Right lobe of liver (tissue), 6 donors: ENCODE results near the gene TTC6. TPM values are rescaled to one million over a fixed set of nuclear protein-coding genes. Genes with fewer than 3 reads are reported as not detected.

Experiments
- ATAC-seq, 4 donors: fragments of 200-7000 bp; cut with Tn5 transposase; one replicate each; pipeline ENCODE4 v1.9.1; 2020; ENCODE audit warnings: mild to moderate bottlenecking in 4 of 4, moderate library complexity in 4 of 4
- DNase-seq, 3 donors: peaks; one replicate each; pipeline ENCODE4 v3.0.0-alpha.2; 2020
- H3K27ac ChIP-seq, 3 donors: fragments of 200-600 bp; one replicate each; pipeline ENCODE4 v1.8.0; 2022
- H3K27me3 ChIP-seq, 2 donors: fragments of 200-600 bp; one replicate each; pipeline ENCODE4 v1.8.0; 2022
- H3K36me3 ChIP-seq, 4 donors: fragments of 200-600 bp; sonication (generic) in 1 of 4; one replicate each; pipeline versions ENCODE4 v1.5.1 to v1.8.0; 2017 to 2022; ENCODE audit warnings: control low read depth in 1 of 4
- H3K4me1 ChIP-seq, 4 donors: fragments of 200-600 bp; sonication (generic) in 1 of 4; one replicate each; pipeline versions ENCODE4 v1.5.1 to v1.8.0; 2017 to 2022; ENCODE audit warnings: control low read depth in 1 of 4
- H3K4me3 ChIP-seq, 3 donors: fragments of 200-600 bp; one replicate each; pipeline ENCODE4 v1.8.0; 2022
- H3K9me3 ChIP-seq, 4 donors: fragments of 200-600 bp; sonication (generic) in 1 of 4; one replicate each; pipeline versions ENCODE4 v1.5.1 to v1.8.0; 2017 to 2022; ENCODE audit warnings: control low read depth in 1 of 4
- POLR2A ChIP-seq: fragments of 450-650 bp; IDR thresholded peaks from one replicate; pipeline ENCODE4 v1.6.1; 2017; ENCODE audit warnings: antibody characterized with exemption, mild to moderate bottlenecking
- WGBS: methylation state at CpG from one replicate; pipeline ENCODE4 v1.1.6; 2018; ENCODE audit warnings: low coverage, low lambda C conversion rate; ENCODE audit not compliant: insufficient coverage; ENCODE audit errors: missing lambda C conversion rate; 5-methylcytosine and 5-hydroxymethylcytosine counted together
- intact Hi-C, 2 donors: fragments of 100-400 bp; cut with DNase I; formaldehyde crosslinking; loops; one replicate each; pipeline versions ENCODE4 v1.11.2 to v1.14.1; 2022
- total RNA-seq, 6 experiments: library from RNA; depleted of rRNA in 2 of 6; stranded (reverse); fragments of >200 nt in 2 of 6; fragmentation: NEBNext Ultra II Directional in 3 of 6; extraction: Animal tissue kit (Norgen Biotek cat#: 25700) in 3 of 6; gene quantifications; one replicate each; pipeline versions ENCODE4 v1.1.0 to v1.2.4, GENCODE V29; 2016 to 2023
- TF ChIP-seq, protein P1 (sequence below), 4 donors: fragments of 200-600 bp in 3 of 4; fragments of 450-650 bp in 1 of 4; IDR thresholded peaks; one replicate each; pipeline versions ENCODE4 v1.5.1 to v1.8.0; 2016 to 2022; ENCODE audit warnings: antibody characterized with exemption in 4 of 4, mild to moderate bottlenecking in 2 of 4
- donor health status: DM: no; HTN: yes; CAD: no.
- donor health status: DM: no; HTN: no; CAD: no.
- donor health status: DM: no; HTN: no; CAD: no.
- donor health status: DM: no; HTN: yes; CAD: no.
- donor health status: DM: no; HTN: yes; CAD: no.

The TTC6 gene
- total RNA-seq, 6 experiments from 2014 or later, result 3.7 to 10.4 (median 4.6) TPM

DNA sequence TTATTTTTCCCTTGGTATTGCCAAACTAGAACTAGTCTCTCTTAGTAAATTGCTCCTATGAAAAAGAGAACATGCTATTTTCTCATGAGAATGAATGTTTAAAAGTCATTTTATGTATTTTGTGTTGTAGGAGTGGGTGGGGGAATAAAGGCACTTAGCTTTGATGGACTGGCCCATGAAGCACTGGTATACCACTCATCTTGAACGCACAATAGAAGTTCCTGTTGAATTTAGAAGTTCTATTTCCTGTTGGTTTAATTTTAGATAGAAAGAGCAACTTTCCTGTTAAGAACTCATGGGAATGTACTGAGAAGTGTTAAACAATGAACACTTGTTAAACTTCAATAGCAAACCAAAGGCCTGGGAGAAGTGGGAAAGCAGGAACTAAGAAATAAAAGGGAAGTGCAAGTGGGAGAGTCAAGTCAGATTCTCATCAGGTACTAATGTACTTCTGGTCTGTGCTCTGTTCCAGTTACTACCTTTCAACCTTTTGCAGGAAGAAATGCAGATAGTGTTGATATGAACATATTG is 23.1 kb downstream of the TTC6 start:
- H3K36me3 ChIP-seq, result no peaks in the 10 kb centered on the region
- H3K27me3 ChIP-seq, result no peaks in the 10 kb centered on the region
- H3K27ac ChIP-seq, result no peak overlapping the region
- 30% methylated on average over 1 of the region's 1 CpG for WGBS
- no peak for ATAC-seq
- H3K4me3 ChIP-seq, result no peak overlapping the region
- intact Hi-C loops, result no loop called here
- H3K9me3 ChIP-seq, result peaks cover 0 to 8% (median 0%) of the 10 kb centered on the region in 4 donors
- peaks cover 0 to 3% (median 0%) of the 10 kb centered on the region in 4 donors for H3K4me1 ChIP-seq
- TF ChIP-seq, protein P1, sequence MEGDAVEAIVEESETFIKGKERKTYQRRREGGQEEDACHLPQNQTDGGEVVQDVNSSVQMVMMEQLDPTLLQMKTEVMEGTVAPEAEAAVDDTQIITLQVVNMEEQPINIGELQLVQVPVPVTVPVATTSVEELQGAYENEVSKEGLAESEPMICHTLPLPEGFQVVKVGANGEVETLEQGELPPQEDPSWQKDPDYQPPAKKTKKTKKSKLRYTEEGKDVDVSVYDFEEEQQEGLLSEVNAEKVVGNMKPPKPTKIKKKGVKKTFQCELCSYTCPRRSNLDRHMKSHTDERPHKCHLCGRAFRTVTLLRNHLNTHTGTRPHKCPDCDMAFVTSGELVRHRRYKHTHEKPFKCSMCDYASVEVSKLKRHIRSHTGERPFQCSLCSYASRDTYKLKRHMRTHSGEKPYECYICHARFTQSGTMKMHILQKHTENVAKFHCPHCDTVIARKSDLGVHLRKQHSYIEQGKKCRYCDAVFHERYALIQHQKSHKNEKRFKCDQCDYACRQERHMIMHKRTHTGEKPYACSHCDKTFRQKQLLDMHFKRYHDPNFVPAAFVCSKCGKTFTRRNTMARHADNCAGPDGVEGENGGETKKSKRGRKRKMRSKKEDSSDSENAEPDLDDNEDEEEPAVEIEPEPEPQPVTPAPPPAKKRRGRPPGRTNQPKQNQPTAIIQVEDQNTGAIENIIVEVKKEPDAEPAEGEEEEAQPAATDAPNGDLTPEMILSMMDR (IDR thresholded peaks at IDR 0.05), result no peak
- TF ChIP-seq POLR2A, result no peak
- DNase-seq, result no peak

DNA sequence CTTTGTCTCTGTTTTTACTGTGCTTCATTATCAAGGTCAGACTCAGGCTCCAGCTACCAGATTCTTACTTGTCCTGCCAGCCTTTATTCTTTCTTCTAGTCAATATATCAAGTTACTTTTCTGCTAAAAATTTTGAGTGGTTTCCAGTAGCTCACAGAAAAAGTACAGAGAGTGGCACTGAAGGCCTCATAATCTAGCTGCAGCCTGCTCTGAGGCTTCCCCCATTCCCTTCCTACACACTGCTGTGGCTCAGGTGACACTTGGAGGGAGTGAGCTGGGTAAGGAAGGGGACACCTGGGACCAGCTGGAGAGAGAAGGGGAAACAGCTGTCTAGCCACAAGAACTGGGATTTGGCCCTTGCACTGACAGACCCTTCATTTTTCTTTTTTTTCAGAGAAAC is 25.4 kb downstream of the TTC6 start:
- ATAC-seq, result no peak

DNA sequence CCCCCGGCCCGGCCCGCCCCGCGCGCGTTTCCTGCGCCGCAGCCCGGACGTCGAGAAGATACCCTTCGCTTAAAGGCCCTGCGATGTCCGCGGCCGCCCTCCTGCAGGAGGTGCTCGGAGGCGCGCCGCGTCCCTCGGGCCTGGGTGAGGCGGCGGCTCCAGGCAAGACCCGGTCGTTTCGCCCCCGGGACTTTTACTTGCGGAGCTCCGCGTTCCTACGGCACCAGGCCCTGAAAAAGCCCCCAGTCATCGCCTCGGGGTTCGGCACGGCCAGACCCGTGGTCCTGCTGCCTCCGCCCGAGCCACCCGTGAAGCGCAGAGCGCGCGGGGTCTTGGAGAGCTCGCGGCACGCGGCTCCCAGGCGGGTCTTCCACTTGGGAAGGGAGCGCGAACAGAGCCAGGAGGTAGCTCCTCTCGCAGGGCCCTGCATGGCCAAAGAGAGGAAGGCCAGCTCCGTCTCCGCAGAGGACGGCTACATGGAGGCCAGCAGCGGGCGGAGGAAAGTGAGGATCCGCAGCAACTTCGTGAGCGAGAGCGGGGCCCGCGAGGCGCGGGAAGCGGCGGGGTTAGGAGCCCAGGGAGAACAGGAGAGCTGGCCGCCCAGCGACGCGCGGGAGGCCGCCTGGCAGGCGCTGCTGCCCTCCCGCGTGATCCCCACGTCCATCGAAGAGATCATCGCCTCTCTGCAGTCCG is 26.9 kb downstream of the TTC6 start:
- no peak for TF ChIP-seq POLR2A
- TF ChIP-seq, protein P1 (IDR thresholded peaks at IDR 0.05), result no peak
- H3K27me3 ChIP-seq, result no peaks in the 10 kb centered on the region
- no peak overlapping the region for H3K4me3 ChIP-seq
- intact Hi-C loops, result no loop called here
- ATAC-seq, result peak in 1 of 4 donors; percentile 40
- H3K36me3 ChIP-seq, result no peaks in the 10 kb centered on the region
- no peaks in the 10 kb centered on the region for H3K9me3 ChIP-seq
- H3K27ac ChIP-seq, result no peak overlapping the region
- 31% methylated on average over 7 of the region's 81 CpGs for WGBS
- no peak for DNase-seq
- H3K4me1 ChIP-seq, result peaks cover 0 to 3% (median 0%) of the 10 kb centered on the region in 4 donors

More for the DNA sequence above, 25.4 kb downstream of the TTC6 start:
- H3K27ac ChIP-seq, result no peak overlapping the region
- TF ChIP-seq, protein P1 (IDR thresholded peaks at IDR 0.05), result no peak
- TF ChIP-seq POLR2A, result no peak
- H3K9me3 ChIP-seq, result no peaks in the 10 kb centered on the region
- intact Hi-C loops, result no loop called here
- H3K4me1 ChIP-seq, result peaks cover 0 to 3% (median 0%) of the 10 kb centered on the region in 4 donors
- no peaks in the 10 kb centered on the region for H3K36me3 ChIP-seq
- H3K4me3 ChIP-seq, result no peak overlapping the region
- no peaks in the 10 kb centered on the region for H3K27me3 ChIP-seq
- no peak for DNase-seq

DNA sequence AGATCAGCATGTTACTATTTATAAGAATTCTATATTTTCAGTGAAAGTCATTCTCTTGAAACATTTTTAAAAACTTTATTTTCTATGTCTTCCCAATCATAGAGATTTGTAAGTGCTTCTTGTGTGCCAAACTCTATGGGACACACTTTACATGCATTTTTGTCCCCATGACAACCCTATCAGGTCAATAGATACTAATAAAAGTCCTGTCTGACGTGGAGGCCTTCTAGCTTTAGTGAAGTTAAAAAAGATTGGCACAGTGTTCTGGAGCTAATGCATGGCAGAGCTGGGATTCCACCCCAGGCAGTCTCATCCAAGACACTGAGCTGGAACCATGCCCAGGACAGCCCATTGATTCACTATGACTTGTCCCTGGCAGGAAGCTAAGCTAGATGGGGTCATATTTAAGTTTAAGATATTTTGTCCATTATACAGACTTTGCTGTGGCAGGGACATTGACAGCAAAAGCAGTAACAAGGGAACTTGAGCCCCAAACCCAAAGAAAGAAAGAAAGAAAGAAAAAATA is 28.1 kb downstream of the TTC6 start:
- ATAC-seq (peak; percentile 77 to 96 (median 85)), DNase-seq (peak; percentile 69 to 83 (median 79))
- intact Hi-C loops, result no loop called here
- 21% methylated on average over 1 of the region's 1 CpG for WGBS
- Histone ChIP-seq H3K4me3 (no peak overlapping the region), H3K27me3 (no peaks in the 10 kb centered on the region), H3K36me3 (no peaks in the 10 kb centered on the region), H3K4me1 (peaks cover 0 to 3% (median 0%) of the 10 kb centered on the region in 4 donors), H3K9me3 (no peaks in the 10 kb centered on the region), H3K27ac (no peak overlapping the region)
- TF ChIP-seq POLR2A, result no peak
- TF ChIP-seq, protein P1 (IDR thresholded peaks at IDR 0.05), result no peak
